Right ventricle myocardium superior (tissue), 1 donor: ENCODE results near the gene MRS2. TPM values are rescaled to one million over a fixed set of nuclear protein-coding genes. Genes with fewer than 3 reads are reported as not detected.
"Not testable (repeated sequence)": the region's sequence is repeated elsewhere in the genome, so short reads cannot be mapped to it uniquely, and the experiment has no call there.

Experiments
- ATAC-seq: fragments of 200-7000 bp; cut with Tn5 transposase; one replicate; pipeline ENCODE4 v1.9.1; 2020; ENCODE audit warnings: mild to moderate bottlenecking; ENCODE audit not compliant: poor library complexity
- DNase-seq: peaks from one replicate; pipeline ENCODE4 v3.0.0-alpha.2; 2020
- intact Hi-C: fragments of 100-400 bp; cut with DNase I; formaldehyde crosslinking; loops from one replicate; pipeline ENCODE4 v1.11.2; 2022
- total RNA-seq: library from RNA; stranded (reverse); fragmentation: NEBNext Ultra II Directional; extraction: Animal tissue kit (Norgen Biotek cat#: 25700); gene quantifications from one replicate; pipeline ENCODE4 v1.2.1, GENCODE V29; 2021
- donor health status: DM: no; HTN: yes; CAD: no; lungs with severe emphysema.

MRS2 gene
- total RNA-seq, 1 donor from 2014 or later, result 43.8 TPM

DNA sequence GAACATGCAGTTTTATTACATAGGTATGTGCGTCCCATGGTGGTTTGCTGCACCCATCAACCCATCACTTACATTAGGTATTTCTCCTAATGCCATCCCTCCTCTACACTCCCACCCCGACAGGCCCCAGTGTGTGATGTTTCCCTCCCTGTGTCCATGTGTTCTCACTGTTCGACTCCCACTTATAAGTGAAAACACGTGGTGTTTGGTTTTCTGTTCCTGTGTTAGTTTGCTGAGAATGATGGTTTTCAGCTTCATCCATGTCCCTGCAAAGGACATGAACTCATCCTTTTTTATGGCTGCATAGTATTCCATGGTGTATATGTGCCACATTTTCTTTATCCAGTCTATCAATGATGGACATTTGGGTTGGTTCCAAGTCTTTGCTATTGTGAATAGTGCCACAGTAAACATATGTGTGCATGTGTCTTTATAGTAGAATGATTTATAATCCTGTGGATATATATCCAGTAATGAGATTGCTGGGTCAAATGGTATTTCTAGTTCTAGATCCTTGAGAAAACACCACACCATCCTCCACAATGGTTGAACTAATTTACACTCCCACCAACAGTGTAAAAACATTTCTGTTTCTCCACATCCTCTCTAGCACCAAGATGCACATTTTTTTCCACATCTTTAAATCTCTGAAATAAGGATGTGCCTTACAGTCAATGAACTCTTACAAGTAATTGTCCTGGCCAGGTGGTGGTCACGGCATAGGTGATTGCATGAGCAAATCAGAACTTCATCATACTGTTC is 18.2 kb upstream of the MRS2 start:
- ATAC-seq, DNase-seq: not testable (repeated sequence)
- intact Hi-C loops, result loop anchor here (5.0 kb wide), 1 partner anchor 97 kb away; no protein-coding TSS in a partner anchor

- intact Hi-C loops, result loop anchor here (5.0 kb wide), 1 partner anchor 98 kb away; no protein-coding TSS in a partner anchor
- no peak for ATAC-seq
- DNase-seq, result no peak
Observed at GRCh38 chr6:24385536-24386269, 17.0 kb upstream of the MRS2 start.

GRCh38 chr6:24387818-24388217 is 14.9 kb upstream of the MRS2 start:
- intact Hi-C loops, result loop anchor here (5.0 kb wide), 1 partner anchor 101 kb away; no protein-coding TSS in a partner anchor
- ATAC-seq (no peak), DNase-seq (no peak)

- intact Hi-C loops, result no loop called here
- DNase-seq (no peak), ATAC-seq (no peak)
Observed at GRCh38 chr6:24391208-24391607, 11.5 kb upstream of the MRS2 start.

GRCh38 chr6:24391756-24392405 is 10.9 kb upstream of the MRS2 start:
- intact Hi-C loops, result no loop called here
- ATAC-seq (no peak), DNase-seq (no peak)

DNA sequence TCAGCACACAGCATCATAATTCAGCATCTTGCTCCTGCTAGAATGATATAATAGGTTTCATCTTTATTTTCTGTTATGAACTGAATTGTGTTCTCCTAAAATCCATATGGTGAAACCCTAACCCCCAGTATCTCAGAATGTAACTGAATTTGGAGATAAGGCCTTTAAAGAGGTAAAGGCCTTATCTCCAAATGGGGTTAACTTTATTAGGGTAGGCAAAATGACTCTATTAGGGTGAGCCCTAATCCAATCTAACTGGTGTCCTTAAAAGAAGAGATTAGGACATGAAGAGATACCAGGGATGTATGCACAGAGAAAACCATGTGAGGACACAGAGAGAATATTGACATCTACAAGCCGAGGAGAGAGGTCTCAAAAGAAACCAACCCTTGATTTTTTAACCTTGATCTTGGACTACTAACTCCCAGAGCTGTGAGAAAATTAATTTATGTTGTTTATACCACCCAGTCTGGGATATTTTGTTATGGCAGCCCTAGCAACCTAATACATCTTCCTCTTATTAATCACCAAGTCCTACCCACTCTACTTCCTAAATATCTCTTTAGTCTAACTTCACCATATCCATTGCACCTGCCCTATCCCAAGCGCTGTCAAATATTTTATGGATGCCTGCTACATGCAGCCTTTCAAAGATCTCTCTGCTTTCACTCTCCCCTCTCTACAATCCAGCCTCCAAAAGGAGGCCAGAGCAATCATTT is 8.5 kb upstream of the MRS2 start:
- intact Hi-C loops, result no loop called here
- no peak for ATAC-seq
- DNase-seq, result no peak

DNA sequence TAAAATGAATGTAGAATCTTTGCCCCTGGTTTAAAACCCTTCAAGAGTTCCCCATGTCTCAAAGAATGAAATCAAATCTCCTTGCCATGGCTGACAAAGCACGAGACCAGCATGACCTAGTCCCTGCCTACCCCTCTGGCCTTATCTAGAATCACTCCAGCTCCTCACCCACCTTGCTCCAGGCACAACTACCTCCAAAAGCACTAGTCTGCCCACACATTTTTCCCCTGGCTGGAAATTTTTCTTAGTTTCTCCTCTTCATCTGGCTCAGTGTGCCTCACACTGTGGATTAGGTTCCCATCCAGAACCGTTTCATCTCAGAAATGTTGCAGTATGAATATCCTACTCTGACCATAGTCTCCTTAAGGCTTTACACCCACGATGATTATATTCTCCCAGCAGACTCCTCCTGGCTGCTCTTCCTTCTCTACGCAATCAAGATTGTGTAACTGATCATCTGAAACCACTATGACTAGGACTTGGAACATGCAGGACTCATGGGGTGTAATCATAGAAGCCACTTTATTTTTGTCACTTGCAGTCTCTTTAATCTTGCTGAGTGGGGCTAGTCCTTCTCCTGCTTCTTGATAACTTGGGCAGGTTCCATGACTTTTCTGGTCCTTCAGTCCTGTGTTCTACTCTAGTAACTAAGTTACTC is 7.8 kb upstream of the MRS2 start:
- ATAC-seq (peak; percentile 34), DNase-seq (no peak)
- intact Hi-C loops, result no loop called here

DNA sequence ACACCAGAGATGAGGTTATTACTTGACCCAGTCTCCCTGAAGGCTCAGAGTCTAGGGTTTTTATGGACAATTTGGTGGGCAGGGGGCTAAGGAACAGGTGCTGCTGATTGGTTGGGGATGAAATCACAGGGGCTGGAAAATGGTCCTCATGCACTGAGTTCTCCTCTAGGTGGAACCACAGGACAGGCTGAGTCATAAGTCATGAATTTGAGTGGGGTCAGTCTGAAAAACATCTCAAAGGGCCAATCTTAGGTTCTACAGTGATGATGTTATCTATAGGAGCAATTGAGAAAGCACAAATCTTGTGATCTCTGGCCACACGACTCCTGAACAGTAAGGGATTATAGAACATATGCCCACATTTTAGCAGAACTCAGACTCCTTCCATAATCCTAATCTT is 5.9 kb upstream of the MRS2 start:
- intact Hi-C loops, result no loop called here
- ATAC-seq (no peak), DNase-seq (no peak)

- ATAC-seq, result no peak
- intact Hi-C loops, result no loop called here
- no peak for DNase-seq
Observed at GRCh38 chr6:24397631-24398030, 5.1 kb upstream of the MRS2 start.

- intact Hi-C loops, DNase-seq, ATAC-seq: not testable (repeated sequence)
Observed at GRCh38 chr6:24400045-24401039, 2.4 kb upstream of the MRS2 start.

DNA sequence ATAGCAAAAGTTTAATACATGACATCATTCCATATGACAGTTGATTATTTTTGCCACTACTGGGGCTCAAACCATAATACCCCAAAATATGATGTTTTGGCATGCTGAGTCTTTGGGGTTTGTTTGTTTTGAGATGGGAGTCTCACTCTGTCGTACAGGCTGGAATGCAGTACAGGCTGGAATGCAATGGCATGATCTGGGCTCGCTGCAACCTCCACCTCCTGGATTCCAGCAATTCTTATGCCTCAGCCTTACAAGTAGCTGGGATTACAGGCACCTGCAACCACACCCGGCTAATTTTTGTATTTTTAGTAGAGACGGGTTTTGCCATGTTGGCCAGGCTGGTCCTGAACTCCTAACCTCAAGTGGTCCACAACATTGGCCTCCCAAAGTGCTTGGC is 1.3 kb upstream of the MRS2 start:
- ATAC-seq, result no peak
- DNase-seq, result no peak
- intact Hi-C loops, result no loop called here

GRCh38 chr6:24403501-24403824 is 727 bp downstream of the MRS2 start:
- intact Hi-C loops, result no loop called here
- no peak for DNase-seq
- no peak for ATAC-seq

DNA sequence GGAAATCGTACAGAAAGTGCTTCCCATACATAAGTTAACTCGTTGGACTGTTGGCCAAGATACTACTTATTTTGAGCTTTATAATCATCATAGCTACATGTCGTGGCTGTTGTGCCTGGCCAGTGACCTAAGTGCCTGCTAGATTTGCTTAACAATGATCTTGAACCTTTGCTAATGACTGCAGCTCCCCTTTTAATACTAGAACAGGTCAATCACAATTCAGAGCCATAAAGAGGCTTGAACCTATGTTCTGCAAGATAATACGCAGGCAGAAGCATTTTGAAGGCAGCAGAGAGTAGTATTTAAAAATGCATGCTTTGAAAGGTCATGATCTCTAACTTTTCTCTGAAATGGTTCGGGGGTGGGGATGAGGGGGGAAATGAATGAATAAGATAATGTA is 2.5 kb downstream of the MRS2 start:
- ATAC-seq, result no peak
- no peak for DNase-seq
- intact Hi-C loops, result no loop called here

- DNase-seq (no peak), ATAC-seq (no peak)
- intact Hi-C loops, result no loop called here
Observed at GRCh38 chr6:24408719-24409410, 6.1 kb downstream of the MRS2 start.

DNA sequence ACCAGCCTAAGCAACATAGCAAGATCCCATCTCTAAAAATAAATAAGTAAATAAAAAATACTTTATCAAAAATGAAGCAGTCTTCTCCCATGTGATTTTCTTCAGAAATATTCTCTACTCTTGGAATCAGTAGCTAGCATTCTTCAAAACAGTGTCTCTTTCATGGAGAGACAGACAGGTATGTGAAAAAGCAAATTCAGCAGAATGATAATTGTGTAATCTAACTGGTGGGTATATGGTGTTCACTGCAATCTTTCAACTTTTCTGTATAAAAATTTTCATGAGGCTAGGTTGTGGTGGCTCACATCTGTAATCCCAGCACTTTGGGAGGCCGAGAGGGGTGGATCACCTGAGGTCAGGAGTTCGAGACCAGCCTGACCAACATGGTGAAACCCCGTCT is 7.9 kb downstream of the MRS2 start:
- DNase-seq, result no peak
- intact Hi-C loops, result no loop called here
- ATAC-seq, result no peak

DNA sequence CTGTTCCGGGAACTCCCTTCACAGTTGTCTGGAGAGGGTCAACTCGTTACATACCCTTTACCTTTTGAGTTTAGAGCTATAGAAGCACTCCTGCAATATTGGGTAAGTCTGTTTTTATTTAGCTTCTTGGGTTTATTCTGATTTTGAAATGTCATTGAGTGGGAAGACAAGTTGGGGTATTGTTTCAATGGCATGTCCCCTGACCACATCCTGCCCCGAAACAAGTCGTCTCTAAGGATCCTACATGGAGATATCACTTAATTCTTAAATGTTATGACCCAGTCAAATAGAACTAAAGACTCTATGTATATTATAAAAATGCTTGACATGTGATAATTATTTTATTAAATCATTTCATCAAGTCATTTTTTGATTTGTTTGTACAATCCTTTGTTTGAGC is 9.6 kb downstream of the MRS2 start:
- intact Hi-C loops, result no loop called here
- ATAC-seq (no peak), DNase-seq (no peak)

- DNase-seq, intact Hi-C loops, ATAC-seq: not testable (repeated sequence)
Observed at GRCh38 chr6:24414531-24414930, 11.8 kb downstream of the MRS2 start.
